ENCODE results near the gene TRMT11.
"Not testable (repeated sequence)": the region's sequence is repeated elsewhere in the genome, so short reads cannot be mapped to it uniquely, and the experiment has no call there.

The TRMT11 gene

GRCh38 chr6:126055449-126055848, 69.1 kb downstream of the TRMT11 start:
- Mint-ChIP-seq H3K9me3 (no peaks in the 10 kb centered on the region), H3K36me3 (peaks cover 25% of the 10 kb centered on the region), H3K4me1 (no peaks in the 10 kb centered on the region), H3K27ac (no peak overlapping the region), H3K4me3 (no peak overlapping the region), H3K27me3 (no peaks in the 10 kb centered on the region)
- DNase-seq (ENCODE audit: low spot score in 2 of 2) (no peak), ATAC-seq (ENCODE audit: low read depth) (no peak)

- H3K4me3 Mint-ChIP-seq = no peak overlapping the region
- H3K27ac Mint-ChIP-seq = no peak overlapping the region
- DNase-seq (ENCODE audit: low spot score in 2 of 2) (no peak), ATAC-seq (ENCODE audit: low read depth) (no peak)
- H3K9me3 Mint-ChIP-seq = no peaks in the 10 kb centered on the region
- H3K36me3 Mint-ChIP-seq = peaks cover 20% of the 10 kb centered on the region
- no peaks in the 10 kb centered on the region for H3K27me3 Mint-ChIP-seq
- no peaks in the 10 kb centered on the region for H3K4me1 Mint-ChIP-seq
These were observed 70.1 kb downstream of the TRMT11 start for GRCh38 chr6:126056355-126057004.

GRCh38 chr6:126058085-126058484, 71.7 kb downstream of the TRMT11 start:
- not testable (repeated sequence) for H3K9me3 Mint-ChIP-seq; H3K4me1 Mint-ChIP-seq; H3K27ac Mint-ChIP-seq; ATAC-seq (ENCODE audit: low read depth); H3K27me3 Mint-ChIP-seq; H3K4me3 Mint-ChIP-seq; DNase-seq (ENCODE audit: low spot score in 2 of 2)
- H3K36me3 Mint-ChIP-seq = peaks cover 19% of the 10 kb centered on the region

GRCh38 chr6:126060400-126060799, 74.1 kb downstream of the TRMT11 start:
- Mint-ChIP-seq H3K4me3 (no peak overlapping the region), H3K27ac (no peak overlapping the region), H3K36me3 (peaks cover 23% of the 10 kb centered on the region), H3K4me1 (no peaks in the 10 kb centered on the region), H3K9me3 (no peaks in the 10 kb centered on the region), H3K27me3 (no peaks in the 10 kb centered on the region)
- DNase-seq (ENCODE audit: low spot score in 2 of 2) = no peak
- ATAC-seq (ENCODE audit: low read depth) = no peak

GRCh38 chr6:126063512-126064146, 77.3 kb downstream of the TRMT11 start:
- Mint-ChIP-seq H3K9me3 (no peaks in the 10 kb centered on the region), H3K4me1 (no peaks in the 10 kb centered on the region), H3K27ac (no peak overlapping the region), H3K27me3 (no peaks in the 10 kb centered on the region), H3K4me3 (no peak overlapping the region), H3K36me3 (peaks cover 21% of the 10 kb centered on the region)
- ATAC-seq (ENCODE audit: low read depth) (no peak), DNase-seq (ENCODE audit: low spot score in 2 of 2) (no peak)

- ATAC-seq (ENCODE audit: low read depth) (no peak), DNase-seq (ENCODE audit: low spot score in 2 of 2) (no peak)
- Mint-ChIP-seq H3K4me3 (no peak overlapping the region), H3K27ac (no peak overlapping the region), H3K4me1 (no peaks in the 10 kb centered on the region), H3K9me3 (no peaks in the 10 kb centered on the region), H3K36me3 (peaks cover 19% of the 10 kb centered on the region), H3K27me3 (no peaks in the 10 kb centered on the region)
These were observed 78.0 kb downstream of the TRMT11 start for GRCh38 chr6:126064257-126064747.

- Mint-ChIP-seq H3K27me3 (no peaks in the 10 kb centered on the region), H3K27ac (no peak overlapping the region), H3K4me1 (no peaks in the 10 kb centered on the region), H3K4me3 (no peak overlapping the region), H3K9me3 (no peaks in the 10 kb centered on the region), H3K36me3 (peaks cover 21% of the 10 kb centered on the region)
- DNase-seq (ENCODE audit: low spot score in 2 of 2) = no peak
- ATAC-seq (ENCODE audit: low read depth) = no peak
These were observed 78.5 kb downstream of the TRMT11 start for GRCh38 chr6:126064748-126065401.

- Mint-ChIP-seq H3K27ac (no peak overlapping the region), H3K27me3 (no peaks in the 10 kb centered on the region), H3K9me3 (no peaks in the 10 kb centered on the region), H3K4me3 (no peak overlapping the region), H3K36me3 (peaks cover 18% of the 10 kb centered on the region), H3K4me1 (no peaks in the 10 kb centered on the region)
- DNase-seq (ENCODE audit: low spot score in 2 of 2) (no peak), ATAC-seq (ENCODE audit: low read depth) (no peak)
These were observed 80.0 kb downstream of the TRMT11 start for GRCh38 chr6:126066053-126067048.

GRCh38 chr6:126067073-126067472, 80.7 kb downstream of the TRMT11 start:
- H3K9me3 Mint-ChIP-seq = no peaks in the 10 kb centered on the region
- no peak overlapping the region for H3K27ac Mint-ChIP-seq
- no peak for DNase-seq (ENCODE audit: low spot score in 2 of 2)
- H3K27me3 Mint-ChIP-seq = no peaks in the 10 kb centered on the region
- H3K36me3 Mint-ChIP-seq = peaks cover 18% of the 10 kb centered on the region
- H3K4me3 Mint-ChIP-seq = no peak overlapping the region
- H3K4me1 Mint-ChIP-seq = no peaks in the 10 kb centered on the region
- no peak for ATAC-seq (ENCODE audit: low read depth)

- Mint-ChIP-seq H3K27me3 (no peaks in the 10 kb centered on the region), H3K27ac (no peak overlapping the region), H3K36me3 (peaks cover 12% of the 10 kb centered on the region), H3K9me3 (no peaks in the 10 kb centered on the region), H3K4me1 (no peaks in the 10 kb centered on the region), H3K4me3 (no peak overlapping the region)
- ATAC-seq (ENCODE audit: low read depth) = no peak
- no peak for DNase-seq (ENCODE audit: low spot score in 2 of 2)
These were observed 83.1 kb downstream of the TRMT11 start for GRCh38 chr6:126069449-126069848.

GRCh38 chr6:126071000-126071647, 84.8 kb downstream of the TRMT11 start:
- H3K27ac Mint-ChIP-seq = no peak overlapping the region
- no peaks in the 10 kb centered on the region for H3K27me3 Mint-ChIP-seq
- no peaks in the 10 kb centered on the region for H3K4me1 Mint-ChIP-seq
- ATAC-seq (ENCODE audit: low read depth) (no peak), DNase-seq (ENCODE audit: low spot score in 2 of 2) (no peak)
- no peak overlapping the region for H3K4me3 Mint-ChIP-seq
- H3K36me3 Mint-ChIP-seq = peaks cover 12% of the 10 kb centered on the region
- no peaks in the 10 kb centered on the region for H3K9me3 Mint-ChIP-seq

- H3K36me3 Mint-ChIP-seq = peaks cover 10% of the 10 kb centered on the region
- H3K9me3 Mint-ChIP-seq = no peaks in the 10 kb centered on the region
- H3K27ac Mint-ChIP-seq = no peak overlapping the region
- no peaks in the 10 kb centered on the region for H3K27me3 Mint-ChIP-seq
- H3K4me1 Mint-ChIP-seq = no peaks in the 10 kb centered on the region
- DNase-seq (ENCODE audit: low spot score in 2 of 2) (no peak), ATAC-seq (ENCODE audit: low read depth) (no peak)
- no peak overlapping the region for H3K4me3 Mint-ChIP-seq
These were observed 85.8 kb downstream of the TRMT11 start for GRCh38 chr6:126072172-126072571.

GRCh38 chr6:126072834-126073233, 86.5 kb downstream of the TRMT11 start:
- Mint-ChIP-seq H3K36me3 (peaks cover 10% of the 10 kb centered on the region), H3K27ac (no peak overlapping the region), H3K9me3 (no peaks in the 10 kb centered on the region), H3K4me3 (no peak overlapping the region), H3K27me3 (no peaks in the 10 kb centered on the region), H3K4me1 (no peaks in the 10 kb centered on the region)
- no peak for ATAC-seq (ENCODE audit: low read depth)
- no peak for DNase-seq (ENCODE audit: low spot score in 2 of 2)

All from memory B cell (primary cell).